DLD1 (cell line): Measurements from ENCODE around the gene PPP4R1.

Experiments
- in situ Hi-C: cut with HindIII; loops from 2 replicates; pipeline ENCODE4 v1.10.0; 2017; ENCODE audit warnings: low sequenced_read_pairs

PPP4R1 gene

GRCh38 chr18:9557250-9557943 lies 57.0 kb downstream of the PPP4R1 start:
- in situ Hi-C loops, result no loop called here

- in situ Hi-C loops, result no loop called here
Measured at GRCh38 chr18:9552616-9553015, 61.7 kb downstream of the PPP4R1 start.

- in situ Hi-C loops, result no loop called here
Measured at GRCh38 chr18:9552191-9552590, 62.2 kb downstream of the PPP4R1 start.

- in situ Hi-C loops, result no loop called here
Measured at GRCh38 chr18:9550429-9550828, 63.9 kb downstream of the PPP4R1 start.

GRCh38 chr18:9549405-9549804 lies 65.0 kb downstream of the PPP4R1 start:
- in situ Hi-C loops, result no loop called here

GRCh38 chr18:9547782-9548181 lies 66.6 kb downstream of the PPP4R1 start:
- in situ Hi-C loops, result no loop called here

- in situ Hi-C loops, result no loop called here
Measured at GRCh38 chr18:9546468-9546867, 67.9 kb downstream of the PPP4R1 start.

- in situ Hi-C loops, result no loop called here
Measured at GRCh38 chr18:9545029-9545428, 69.3 kb downstream of the PPP4R1 start.

- in situ Hi-C loops, result no loop called here
Measured at GRCh38 chr18:9542924-9543323, 71.4 kb downstream of the PPP4R1 start.

- in situ Hi-C loops, result no loop called here
Measured at GRCh38 chr18:9539938-9540337, 74.4 kb downstream of the PPP4R1 start.

GRCh38 chr18:9539283-9539682 lies 75.1 kb downstream of the PPP4R1 start:
- in situ Hi-C loops, result no loop called here

GRCh38 chr18:9537677-9538076 lies 76.7 kb downstream of the PPP4R1 start:
- in situ Hi-C loops, result no loop called here

GRCh38 chr18:9536354-9537152 lies 77.8 kb downstream of the PPP4R1 start:
- in situ Hi-C loops, result no loop called here

GRCh38 chr18:9535430-9535991 lies 78.8 kb downstream of the PPP4R1 start:
- in situ Hi-C loops, result no loop called here

- in situ Hi-C loops, result loop anchor here (5.0 kb wide), 1 partner anchor 58 kb away; the partner anchor contains the start of gene RALBP1
Measured at GRCh38 chr18:9534844-9535243, 79.5 kb downstream of the PPP4R1 start.

- in situ Hi-C loops, result loop anchor here (5.0 kb wide), 1 partner anchor 55 kb away; the partner anchor contains the start of gene RALBP1
Measured at GRCh38 chr18:9531791-9532410, 82.5 kb downstream of the PPP4R1 start.

- in situ Hi-C loops, result loop anchor here (5.0 kb wide), 1 partner anchor 53 kb away; the partner anchor contains the start of gene RALBP1
Measured at GRCh38 chr18:9530226-9531009, 83.9 kb downstream of the PPP4R1 start.

- in situ Hi-C loops, result no loop called here
Measured at GRCh38 chr18:9526458-9526857, 87.9 kb downstream of the PPP4R1 start.

- in situ Hi-C loops, result no loop called here
Measured at GRCh38 chr18:9522952-9523351, 91.4 kb downstream of the PPP4R1 start.

GRCh38 chr18:9521770-9522169 lies 92.6 kb downstream of the PPP4R1 start:
- in situ Hi-C loops, result no loop called here

GRCh38 chr18:9520666-9521065 lies 93.7 kb downstream of the PPP4R1 start:
- in situ Hi-C loops, result no loop called here
